GM18951 (cell line): ENCODE measurements around the gene FHOD3.
"Not testable (repeated sequence)": the region's sequence is repeated elsewhere in the genome, so short reads cannot be mapped to it uniquely, and the experiment has no call there.

Source experiments
- POLR2A ChIP-seq: IDR thresholded peaks from 4 replicates; pipeline ENCODE4 v1.6.1; 2011; ENCODE audit warnings: mild to moderate bottlenecking; ENCODE audit not compliant: insufficient read length, insufficient read depth; ENCODE audit errors: extremely low read depth
- in situ Hi-C: fragments of 300-500 bp; cut with MboI; formaldehyde crosslinking; loops from one replicate; pipeline ENCODE4 v1.12.0; 2022; ENCODE audit warnings: low sequenced_read_pairs, mixed read lengths, inconsistent platforms; ENCODE audit not compliant: unreplicated experiment

FHOD3 gene

GRCh38 chr18:36543030-36543429, 245.5 kb downstream of the FHOD3 start:
- no peak for TF ChIP-seq POLR2A
- in situ Hi-C loops, result no loop called here

DNA sequence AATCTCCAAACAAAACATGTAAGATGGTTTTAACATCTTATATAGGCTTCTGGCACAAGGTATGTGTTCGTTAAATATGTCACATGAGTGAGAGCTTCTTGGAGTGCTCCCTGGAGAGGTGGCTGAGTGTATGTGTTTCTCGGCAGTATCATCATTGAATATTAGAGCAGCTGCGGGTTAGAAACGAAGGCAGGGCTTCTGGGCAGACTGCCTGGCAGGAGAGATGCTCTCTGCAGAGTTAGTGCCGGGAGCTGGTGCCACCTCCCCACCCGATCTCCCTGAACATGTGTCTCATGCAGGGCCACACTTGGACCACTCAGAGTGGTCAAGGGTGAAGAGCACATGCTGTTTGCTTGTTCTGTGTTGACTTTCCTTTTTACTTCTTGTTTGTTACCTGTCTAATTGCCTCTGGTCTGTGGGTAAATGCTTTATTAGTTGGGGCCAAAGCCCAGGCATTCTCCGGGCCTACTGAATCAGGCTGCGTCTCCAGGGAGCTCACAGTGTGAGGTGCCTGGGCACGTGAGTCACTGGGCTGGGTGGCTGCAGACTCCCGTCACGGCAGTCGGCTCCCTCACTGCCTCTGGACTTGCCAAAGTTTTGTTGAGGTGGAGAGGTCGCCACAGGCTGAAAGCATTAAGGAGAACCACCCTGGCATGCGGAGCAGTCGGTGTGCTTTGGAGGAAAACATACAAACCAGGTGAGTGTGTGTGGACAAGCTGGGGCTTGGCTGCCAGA, 246.6 kb downstream of the FHOD3 start:
- no peak for TF ChIP-seq POLR2A
- in situ Hi-C loops, result no loop called here

DNA sequence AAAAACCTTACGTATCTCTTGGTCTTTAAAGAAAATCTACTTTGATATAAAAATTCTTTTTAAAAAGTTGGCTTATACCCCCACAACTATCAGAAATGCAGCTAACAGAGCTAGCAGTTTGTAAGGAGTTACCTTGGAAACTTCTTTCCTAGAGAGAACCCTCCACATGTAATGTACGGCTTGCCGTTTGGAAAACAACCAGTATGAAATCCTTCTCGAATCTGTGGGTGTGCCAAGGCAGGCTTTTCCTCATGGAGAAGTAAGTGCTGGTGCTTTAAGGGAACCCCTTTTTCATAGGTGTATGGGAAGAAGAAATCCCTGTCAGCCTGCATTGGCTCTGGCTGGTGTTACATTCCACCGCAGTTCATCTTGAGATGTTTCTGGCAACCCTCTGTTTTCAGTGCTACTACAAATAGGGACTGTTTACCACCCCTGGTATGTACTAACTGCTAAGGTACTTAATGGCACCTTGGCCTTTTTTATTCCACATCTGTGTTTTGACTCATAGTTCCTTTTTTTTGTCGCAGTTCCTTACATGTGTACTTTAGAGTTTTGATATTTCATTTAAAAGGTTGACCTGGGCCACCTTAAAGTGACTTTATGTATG, 248.4 kb downstream of the FHOD3 start:
- TF ChIP-seq POLR2A, result no peak
- in situ Hi-C loops, result no loop called here

DNA sequence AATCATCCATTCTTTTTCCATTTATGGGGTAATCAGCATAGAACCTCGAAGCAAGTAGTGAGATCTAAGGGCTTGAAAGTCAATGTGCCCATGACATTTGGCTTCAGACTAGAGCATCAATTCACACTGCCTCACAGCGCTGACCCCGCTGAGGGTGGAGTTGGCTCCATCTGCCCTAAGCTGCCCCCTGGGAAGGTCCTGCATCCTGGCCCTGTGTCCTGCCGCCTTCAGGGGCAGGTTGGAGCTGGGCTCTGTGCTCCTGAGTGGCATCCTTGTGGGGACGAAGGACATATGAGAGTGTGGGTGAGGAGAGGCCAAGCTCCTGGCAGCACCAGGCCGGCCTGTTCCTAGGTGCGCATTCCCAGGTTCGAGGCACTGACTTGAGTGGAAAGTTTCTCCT, 249.4 kb downstream of the FHOD3 start:
- no peak for TF ChIP-seq POLR2A
- in situ Hi-C loops, result no loop called here

GRCh38 chr18:36547544-36547943, 250.0 kb downstream of the FHOD3 start:
- in situ Hi-C loops, result no loop called here
- TF ChIP-seq POLR2A, result no peak

- in situ Hi-C loops, result not testable (repeated sequence)
These were observed 253.8 kb downstream of the FHOD3 start for GRCh38 chr18:36551274-36551673.

- in situ Hi-C loops, result no loop called here
- TF ChIP-seq POLR2A, result no peak
These were observed 260.7 kb downstream of the FHOD3 start for GRCh38 chr18:36558234-36558633.

DNA sequence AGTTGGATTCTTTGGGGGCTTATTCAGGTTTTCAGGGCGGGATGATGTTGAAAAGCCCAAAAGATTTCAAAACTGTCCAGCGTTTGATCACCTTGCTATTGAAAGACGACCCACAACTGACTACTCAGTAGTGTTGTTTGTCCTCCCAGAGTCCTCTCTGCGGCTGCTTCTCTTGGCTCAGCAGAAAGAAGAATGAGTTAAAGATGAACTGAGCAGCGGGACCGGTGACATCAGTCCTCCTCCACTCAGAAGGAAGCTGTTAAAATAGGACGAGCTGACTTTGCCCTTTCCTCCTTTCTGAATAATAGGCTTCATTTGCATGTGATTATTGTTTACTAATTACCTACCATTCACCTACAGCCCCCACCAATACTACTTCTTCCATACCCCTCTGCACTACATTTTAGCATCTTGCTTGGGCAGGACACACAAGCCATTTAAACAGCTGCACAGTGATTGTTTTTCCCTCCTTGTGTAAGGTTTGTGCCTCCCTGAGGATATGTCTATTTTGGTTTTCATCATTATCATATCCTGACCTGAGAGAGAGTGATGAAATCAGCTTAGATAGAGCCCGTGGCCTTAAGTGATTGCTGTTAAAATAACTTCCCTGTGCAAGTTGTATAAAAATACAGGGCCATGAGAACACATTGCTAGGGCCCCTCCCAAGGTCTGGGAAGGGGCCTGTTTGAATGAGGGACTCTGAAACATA, 261.8 kb downstream of the FHOD3 start:
- in situ Hi-C loops, result no loop called here
- no peak for TF ChIP-seq POLR2A

GRCh38 chr18:36560187-36560586, 262.7 kb downstream of the FHOD3 start:
- TF ChIP-seq POLR2A, result no peak
- in situ Hi-C loops, result no loop called here

DNA sequence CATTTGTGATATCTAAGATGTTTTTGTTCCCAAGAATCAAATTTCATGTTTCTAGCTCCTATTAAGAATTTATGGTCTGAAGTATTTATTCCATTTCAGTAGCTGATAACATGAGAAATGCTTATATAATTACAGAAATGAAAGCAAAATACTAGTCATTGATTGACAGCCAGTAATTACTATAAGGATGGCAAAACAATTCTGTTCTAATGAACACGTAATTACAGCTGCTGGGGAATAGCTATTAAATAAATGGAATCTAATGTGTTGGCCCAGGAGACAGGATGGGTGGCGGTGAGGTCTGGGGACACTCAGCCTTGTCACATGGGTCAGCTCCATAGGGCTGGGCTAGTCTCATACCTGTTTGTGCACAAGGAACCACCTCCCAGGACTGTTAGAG, 263.5 kb downstream of the FHOD3 start:
- no peak for TF ChIP-seq POLR2A

GRCh38 chr18:36564841-36565240, 267.3 kb downstream of the FHOD3 start:
- TF ChIP-seq POLR2A, result no peak
- in situ Hi-C loops, result no loop called here

More for the DNA sequence above, 263.5 kb downstream of the FHOD3 start:
- in situ Hi-C loops, result no loop called here

DNA sequence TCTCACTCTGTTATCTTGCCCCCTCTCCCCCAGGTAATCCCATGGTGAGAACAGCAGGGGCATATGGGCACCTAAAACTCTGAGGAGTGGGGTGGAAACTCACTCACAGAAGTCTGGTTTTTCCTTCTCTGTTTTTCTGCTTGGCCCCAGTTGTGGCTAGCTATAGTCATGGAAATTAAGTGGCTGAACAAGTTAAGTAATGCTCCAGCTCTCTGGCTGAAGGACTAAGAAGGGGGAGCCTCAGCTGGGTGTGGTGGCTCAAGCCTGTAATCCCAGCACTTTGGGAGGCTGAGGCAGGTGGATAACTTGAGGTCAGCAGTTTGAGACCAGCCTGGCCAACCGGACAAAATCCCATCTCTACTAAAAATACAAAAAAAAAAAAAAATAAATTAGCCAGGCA, 270.3 kb downstream of the FHOD3 start:
- in situ Hi-C loops, result no loop called here

GRCh38 chr18:36568487-36568886, 271.0 kb downstream of the FHOD3 start:
- in situ Hi-C loops, result no loop called here
- TF ChIP-seq POLR2A, result no peak

More for the DNA sequence above, 270.3 kb downstream of the FHOD3 start:
- no peak for TF ChIP-seq POLR2A
